NCI-H146 treated with DMSO at 0.1 percent for 48 hours (cell line): ENCODE results near the gene EFCC1.

Source experiments
- DNase-seq: peaks from one replicate; lab custom pipeline; 2025; ENCODE audit not compliant: unreplicated experiment; lab: John Stamatoyannopoulos, UW

EFCC1 gene

GRCh38 chr3:129051871-129052340 is 50.8 kb downstream of the EFCC1 start:
- DNase-seq: no peak

- DNase-seq: no peak
Observed at GRCh38 chr3:129052675-129053074, 51.6 kb downstream of the EFCC1 start.

- peak; percentile 58 for DNase-seq
Observed at GRCh38 chr3:129054605-129055104, 53.6 kb downstream of the EFCC1 start.

GRCh38 chr3:129056451-129057173 is 55.5 kb downstream of the EFCC1 start:
- no peak for DNase-seq

- no peak for DNase-seq
Observed at GRCh38 chr3:129057249-129057648, 56.1 kb downstream of the EFCC1 start.

- no peak for DNase-seq
Observed at GRCh38 chr3:129058441-129059200, 57.5 kb downstream of the EFCC1 start.

GRCh38 chr3:129059311-129059958 is 58.3 kb downstream of the EFCC1 start:
- DNase-seq: no peak

GRCh38 chr3:129060276-129061022 is 59.3 kb downstream of the EFCC1 start, which contains the start of gene GP9:
Gene GP9, plus strand, starts transcription at chr3:129060779. Its CDS starts 961 bp downstream, at chr3:129061740.
- DNase-seq: no peak

- DNase-seq: no peak
Observed at GRCh38 chr3:129061023-129061887, 60.2 kb downstream of the EFCC1 start.

- DNase-seq: no peak
Observed at GRCh38 chr3:129061888-129062834, 61.1 kb downstream of the EFCC1 start.

- no peak for DNase-seq
Observed at GRCh38 chr3:129063091-129063640, 62.1 kb downstream of the EFCC1 start.

- no peak for DNase-seq
Observed at GRCh38 chr3:129063841-129064482, 62.9 kb downstream of the EFCC1 start.

- DNase-seq: no peak
Observed at GRCh38 chr3:129065016-129065719, 64.1 kb downstream of the EFCC1 start.

- no peak for DNase-seq
Observed at GRCh38 chr3:129065720-129066073, 64.6 kb downstream of the EFCC1 start.

GRCh38 chr3:129067719-129068118 is 66.6 kb downstream of the EFCC1 start:
- peak; percentile 16 for DNase-seq

GRCh38 chr3:129068291-129068886 is 67.3 kb downstream of the EFCC1 start:
- peak; percentile 43 for DNase-seq
